BLaER1 treated with 17β-estradiol and CSF1 and Interleukin-3, amounts not matched to agents 10 nM and 100 nM (cell line): ENCODE measurements around the gene KISS1R.

Source experiments
- H3K27ac ChIP-seq, 11 experiments: shearing (Covaris generic); formaldehyde crosslinking; 2 replicates each; pipeline ENCODE4 v1.8.1; 2022
- H3K27me3 ChIP-seq, 11 experiments: shearing (Covaris generic); formaldehyde crosslinking; 2 replicates each; pipeline ENCODE4 v1.8.1; 2022
- H3K36me3 ChIP-seq, 11 experiments: shearing (Covaris generic); formaldehyde crosslinking; 2 replicates each; pipeline ENCODE4 v1.8.1; 2022
- H3K4me1 ChIP-seq, 10 experiments: shearing (Covaris generic); formaldehyde crosslinking; 2 replicates each; pipeline ENCODE4 v1.8.1; 2022
- H3K4me2 ChIP-seq, 11 experiments: shearing (Covaris generic); formaldehyde crosslinking; 2 replicates each; pipeline ENCODE4 v1.8.1; 2022
- H3K4me3 ChIP-seq, 10 experiments: shearing (Covaris generic); formaldehyde crosslinking; 2 replicates each; pipeline ENCODE4 v1.8.1; 2022
- H3K9ac ChIP-seq, 11 experiments: shearing (Covaris generic); formaldehyde crosslinking; 2 replicates each; pipeline ENCODE4 v1.8.1; 2022
- H3K9me3 ChIP-seq, 11 experiments: shearing (Covaris generic); formaldehyde crosslinking; replicated peaks in 1 of 11; 2 replicates each; pipeline ENCODE4 v1.8.1; 2022
- H4K20me1 ChIP-seq, 11 experiments: shearing (Covaris generic); formaldehyde crosslinking; 2 replicates each; pipeline ENCODE4 v1.8.1; 2022
- Cebpa-rat ChIP-seq, 11 experiments: shearing (Covaris generic); IDR thresholded peaks; 2 replicates each; pipeline ENCODE4 v1.8.1; 2022

Gene KISS1R

GRCh38 chr19:942133-942645, 25.1 kb downstream of the KISS1R start:
- peaks cover 21 to 81% (median 45%) of the 10 kb centered on the region in 11 experiments; a peak in 21 of 22 replicates for H3K36me3 ChIP-seq
- peaks cover 58 to 100% (median 71%) of the 10 kb centered on the region in 10 experiments for H3K4me1 ChIP-seq

GRCh38 chr19:943551-944170, 26.5 kb downstream of the KISS1R start:
- Histone ChIP-seq H3K9me3 (no peaks in the 10 kb centered on the region), H3K4me1 (peaks cover 61 to 98% (median 74%) of the 10 kb centered on the region in 10 experiments), H3K9ac (no peak overlapping the region), H3K4me2 (peak overlapping the region in 2 of 11 experiments; percentile 94 to 95; a peak in 3 of 22 replicates), H3K27ac (no peak overlapping the region), H4K20me1 (peaks cover 69 to 99% (median 85%) of the 10 kb centered on the region in 11 experiments), H3K36me3 (peaks cover 18 to 73% (median 36%) of the 10 kb centered on the region in 11 experiments; a peak in 21 of 22 replicates), H3K27me3 (no peaks in the 10 kb centered on the region), H3K4me3 (no peak overlapping the region)
- no peak for TF ChIP-seq Cebpa-rat (IDR thresholded peaks at IDR 0.05)

More at GRCh38 chr19:942133-942645, 25.1 kb downstream of the KISS1R start:
- no peak for TF ChIP-seq Cebpa-rat (IDR thresholded peaks at IDR 0.05)
- no peaks in the 10 kb centered on the region for H3K27me3 ChIP-seq
- H3K9ac ChIP-seq = peak overlapping the region in 6 of 11 experiments; percentile 70 to 74 (median 73); a peak in 7 of 22 replicates
- H4K20me1 ChIP-seq = peaks cover 82 to 100% (median 94%) of the 10 kb centered on the region in 11 experiments
- peak overlapping the region in 3 of 10 experiments; percentile 45 to 58 (median 57); a peak in 3 of 20 replicates for H3K4me3 ChIP-seq
- peak overlapping the region in 3 of 11 experiments; percentile 69 to 77 (median 75); a peak in 4 of 22 replicates for H3K27ac ChIP-seq
- peaks cover 0 to 4% (median 3%) of the 10 kb centered on the region in 11 experiments; a peak in 12 of 22 replicates for H3K9me3 ChIP-seq
- peak overlapping the region; percentile 82 to 97 (median 92) for H3K4me2 ChIP-seq

- no peaks in the 10 kb centered on the region for H3K9me3 ChIP-seq
- peak overlapping the region in 2 of 11 experiments; percentile 94 to 95; a peak in 4 of 22 replicates for H3K4me2 ChIP-seq
- H3K27me3 ChIP-seq = no peaks in the 10 kb centered on the region
- TF ChIP-seq Cebpa-rat (IDR thresholded peaks at IDR 0.05) = no peak
- H3K27ac ChIP-seq = 0 out of 22 replicates have a peak overlapping the region, but pooled peaks of 1 of the 11 experiments have one; percentile 32
- H4K20me1 ChIP-seq = peaks cover 64 to 98% (median 80%) of the 10 kb centered on the region in 11 experiments
- H3K9ac ChIP-seq = no peak overlapping the region
- H3K4me3 ChIP-seq = no peak overlapping the region
- H3K4me1 ChIP-seq = peaks cover 61 to 98% (median 74%) of the 10 kb centered on the region in 10 experiments
- peaks cover 18 to 67% (median 34%) of the 10 kb centered on the region in 11 experiments; a peak in 21 of 22 replicates for H3K36me3 ChIP-seq
These were observed 27.0 kb downstream of the KISS1R start for GRCh38 chr19:944171-944567.

- peak overlapping the region in 6 of 11 experiments; percentile 7 to 95 (median 57); a peak in 7 of 22 replicates for H3K4me2 ChIP-seq
These were observed 27.6 kb downstream of the KISS1R start for GRCh38 chr19:944663-945241.

GRCh38 chr19:945401-946252, 28.5 kb downstream of the KISS1R start:
- Histone ChIP-seq H3K4me2 (peak overlapping the region in 7 of 11 experiments; percentile 7 to 95 (median 23); a peak in 7 of 22 replicates), H4K20me1 (peaks cover 49 to 95% (median 65%) of the 10 kb centered on the region in 11 experiments), H3K36me3 (peaks cover 11 to 59% (median 26%) of the 10 kb centered on the region in 11 experiments; a peak in 21 of 22 replicates), H3K27ac (peak overlapping the region in 6 of 11 experiments; percentile 4 to 32 (median 16); a peak in 9 of 22 replicates), H3K4me3 (no peak overlapping the region), H3K4me1 (peaks cover 61 to 98% (median 73%) of the 10 kb centered on the region in 10 experiments), H3K9ac (peak overlapping the region in 3 of 11 experiments; percentile 9 to 15 (median 11); a peak in 2 of 22 replicates), H3K27me3 (no peaks in the 10 kb centered on the region), H3K9me3 (no peaks in the 10 kb centered on the region)
- no peak for TF ChIP-seq Cebpa-rat (IDR thresholded peaks at IDR 0.05)

More at GRCh38 chr19:944663-945241, 27.6 kb downstream of the KISS1R start:
- Histone ChIP-seq H3K27ac (peak overlapping the region in 4 of 11 experiments; percentile 8 to 32 (median 20); a peak in 5 of 22 replicates), H4K20me1 (peaks cover 58 to 98% (median 74%) of the 10 kb centered on the region in 11 experiments), H3K4me1 (peaks cover 61 to 98% (median 74%) of the 10 kb centered on the region in 10 experiments), H3K9ac (peak overlapping the region in 3 of 11 experiments; percentile 9 to 15 (median 11); a peak in 2 of 22 replicates), H3K27me3 (no peaks in the 10 kb centered on the region), H3K9me3 (no peaks in the 10 kb centered on the region), H3K4me3 (no peak overlapping the region), H3K36me3 (peaks cover 12 to 62% (median 28%) of the 10 kb centered on the region in 11 experiments; a peak in 21 of 22 replicates)
- no peak for TF ChIP-seq Cebpa-rat (IDR thresholded peaks at IDR 0.05)

GRCh38 chr19:947090-947706, 30.1 kb downstream of the KISS1R start:
- peak overlapping the region; percentile 51 to 82 (median 73) for H3K9ac ChIP-seq
- peak overlapping the region; percentile 69 to 95 (median 83) for H3K4me2 ChIP-seq
- peaks cover 8 to 48% (median 21%) of the 10 kb centered on the region in 11 experiments; a peak in 21 of 22 replicates for H3K36me3 ChIP-seq

GRCh38 chr19:947707-948539, 30.8 kb downstream of the KISS1R start:
- H3K36me3 ChIP-seq = peaks cover under 1 to 41% (median 14%) of the 10 kb centered on the region in 11 experiments; a peak in 16 of 22 replicates
- no peak for TF ChIP-seq Cebpa-rat (IDR thresholded peaks at IDR 0.05)
- peak overlapping the region; percentile 51 to 82 (median 73) for H3K9ac ChIP-seq
- H3K27me3 ChIP-seq = no peaks in the 10 kb centered on the region
- peak overlapping the region; percentile 69 to 95 (median 83) for H3K4me2 ChIP-seq
- no peaks in the 10 kb centered on the region for H3K9me3 ChIP-seq
- H3K4me1 ChIP-seq = peaks cover 63 to 98% (median 75%) of the 10 kb centered on the region in 10 experiments
- H3K27ac ChIP-seq = peak overlapping the region; percentile 69 to 91 (median 81)
- peaks cover 26 to 86% (median 42%) of the 10 kb centered on the region in 11 experiments; a peak in 21 of 22 replicates for H4K20me1 ChIP-seq
- H3K4me3 ChIP-seq = peak overlapping the region in 7 of 10 experiments; percentile 4 to 38 (median 22); a peak in 7 of 20 replicates

More at GRCh38 chr19:947090-947706, 30.1 kb downstream of the KISS1R start:
- Histone ChIP-seq H3K27me3 (no peaks in the 10 kb centered on the region), H4K20me1 (peaks cover 34 to 88% (median 50%) of the 10 kb centered on the region in 11 experiments), H3K9me3 (no peaks in the 10 kb centered on the region), H3K27ac (peak overlapping the region; percentile 69 to 91 (median 78)), H3K4me3 (peak overlapping the region in 6 of 10 experiments; percentile 4 to 38 (median 22); a peak in 7 of 20 replicates), H3K4me1 (peaks cover 61 to 98% (median 73%) of the 10 kb centered on the region in 10 experiments)
- TF ChIP-seq Cebpa-rat (IDR thresholded peaks at IDR 0.05) = no peak
